Measurements from ENCODE around the gene FBH1.

Gene FBH1

DNA sequence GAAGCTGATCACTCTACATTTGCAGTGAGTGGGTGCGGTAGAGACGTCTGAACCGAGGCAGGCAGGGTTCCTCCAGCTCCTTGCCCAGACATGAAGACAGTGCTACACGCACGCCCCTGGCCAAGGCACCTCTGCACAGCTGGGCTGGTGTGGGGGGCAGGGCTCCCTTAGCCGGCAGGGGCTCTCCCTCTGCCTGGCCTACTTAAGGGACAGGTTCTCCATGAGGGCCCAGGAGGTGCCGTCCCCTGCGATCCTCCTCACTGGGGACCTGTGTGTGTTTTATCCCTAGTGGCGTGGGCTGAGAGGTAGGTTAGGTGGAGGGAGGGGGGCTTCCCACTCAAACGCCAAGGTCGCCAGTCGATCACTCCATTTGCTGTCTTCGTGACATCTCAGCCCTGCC lies 52.0 kb downstream of the FBH1 start:
- Histone ChIP-seq H3K4me3 (ENCODE audit: low read length) (no peak overlapping the region), H3F3A (ENCODE audit: control insufficient read depth, insufficient read depth) (no peaks in the 10 kb centered on the region), H3K79me2 (ENCODE audit: control insufficient read depth, low read length) (no peaks in the 10 kb centered on the region), H3K36me3 (ENCODE audit: control insufficient read depth, low read length) (peaks cover 8% of the 10 kb centered on the region), H3K27me3 (ENCODE audit: control insufficient read depth, low read length) (0 out of 2 replicates have a peak, but pooled peaks cover 4% of the 10 kb centered on the region), H4K20me1 (ENCODE audit: control insufficient read depth, insufficient read depth, low read depth, low read length) (no peaks in the 10 kb centered on the region), H3K4me1 (ENCODE audit: control insufficient read depth, low read length) (no peaks in the 10 kb centered on the region), H3K4me2 (ENCODE audit: low read length) (no peak overlapping the region), H3K9me2 (replicated peaks; ENCODE audit: control insufficient read depth, low read length) (no peaks in the 10 kb centered on the region), H3K27ac (ENCODE audit: low read depth, low read length) (no peak overlapping the region), H3K9me3 (ENCODE audit: control insufficient read depth, insufficient read depth, low read length) (no peaks in the 10 kb centered on the region)
- TF ChIP-seq EZH2phosphoT487 (IDR thresholded peaks at IDR 0.05; ENCODE audit: borderline replicate concordance, low read length), result no peak
- TF ChIP-seq, protein P1, sequence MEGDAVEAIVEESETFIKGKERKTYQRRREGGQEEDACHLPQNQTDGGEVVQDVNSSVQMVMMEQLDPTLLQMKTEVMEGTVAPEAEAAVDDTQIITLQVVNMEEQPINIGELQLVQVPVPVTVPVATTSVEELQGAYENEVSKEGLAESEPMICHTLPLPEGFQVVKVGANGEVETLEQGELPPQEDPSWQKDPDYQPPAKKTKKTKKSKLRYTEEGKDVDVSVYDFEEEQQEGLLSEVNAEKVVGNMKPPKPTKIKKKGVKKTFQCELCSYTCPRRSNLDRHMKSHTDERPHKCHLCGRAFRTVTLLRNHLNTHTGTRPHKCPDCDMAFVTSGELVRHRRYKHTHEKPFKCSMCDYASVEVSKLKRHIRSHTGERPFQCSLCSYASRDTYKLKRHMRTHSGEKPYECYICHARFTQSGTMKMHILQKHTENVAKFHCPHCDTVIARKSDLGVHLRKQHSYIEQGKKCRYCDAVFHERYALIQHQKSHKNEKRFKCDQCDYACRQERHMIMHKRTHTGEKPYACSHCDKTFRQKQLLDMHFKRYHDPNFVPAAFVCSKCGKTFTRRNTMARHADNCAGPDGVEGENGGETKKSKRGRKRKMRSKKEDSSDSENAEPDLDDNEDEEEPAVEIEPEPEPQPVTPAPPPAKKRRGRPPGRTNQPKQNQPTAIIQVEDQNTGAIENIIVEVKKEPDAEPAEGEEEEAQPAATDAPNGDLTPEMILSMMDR (IDR thresholded peaks at IDR 0.05; ENCODE audit: low read depth, low read length, poor library complexity, severe bottlenecking), result no peak

DNA sequence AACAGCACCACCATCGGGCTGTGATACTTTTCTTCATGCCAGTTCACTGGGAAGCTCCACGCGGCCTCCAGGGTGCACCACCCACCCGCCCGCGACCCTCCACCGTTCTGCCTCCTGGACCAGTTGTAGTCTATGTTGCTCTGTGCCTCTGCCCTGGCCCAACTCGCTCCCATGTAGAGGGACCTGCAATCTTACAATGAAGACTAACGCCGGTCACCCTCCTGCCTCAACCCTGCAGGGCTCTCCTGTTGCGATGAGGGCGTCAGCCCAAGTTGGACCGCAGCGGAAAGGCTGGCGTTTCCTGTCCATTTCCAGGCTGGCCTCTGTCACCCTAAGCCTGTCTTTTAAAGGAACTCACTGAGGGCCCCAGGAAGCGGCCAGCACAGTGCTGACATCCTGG lies 52.4 kb downstream of the FBH1 start:
- H3K4me3 ChIP-seq (ENCODE audit: low read length), result no peak overlapping the region
- no peak overlapping the region for H3K27ac ChIP-seq (ENCODE audit: low read depth, low read length)
- H3K4me1 ChIP-seq (ENCODE audit: control insufficient read depth, low read length), result no peaks in the 10 kb centered on the region
- 0 out of 2 replicates have a peak, but pooled peaks cover 4% of the 10 kb centered on the region for H3K27me3 ChIP-seq (ENCODE audit: control insufficient read depth, low read length)
- H3K36me3 ChIP-seq (ENCODE audit: control insufficient read depth, low read length), result peaks cover 6% of the 10 kb centered on the region
- no peak overlapping the region for H3K4me2 ChIP-seq (ENCODE audit: low read length)
- H3K9me3 ChIP-seq (ENCODE audit: control insufficient read depth, insufficient read depth, low read length), result no peaks in the 10 kb centered on the region
- TF ChIP-seq, protein P1 (IDR thresholded peaks at IDR 0.05; ENCODE audit: low read depth, low read length, poor library complexity, severe bottlenecking), result no peak
- TF ChIP-seq EZH2phosphoT487 (IDR thresholded peaks at IDR 0.05; ENCODE audit: borderline replicate concordance, low read length), result no peak
- no peaks in the 10 kb centered on the region for H3K9me2 ChIP-seq (replicated peaks; ENCODE audit: control insufficient read depth, low read length)
- H3K79me2 ChIP-seq (ENCODE audit: control insufficient read depth, low read length), result no peaks in the 10 kb centered on the region
- no peaks in the 10 kb centered on the region for H4K20me1 ChIP-seq (ENCODE audit: control insufficient read depth, insufficient read depth, low read depth, low read length)
- no peaks in the 10 kb centered on the region for H3F3A ChIP-seq (ENCODE audit: control insufficient read depth, insufficient read depth)

DNA sequence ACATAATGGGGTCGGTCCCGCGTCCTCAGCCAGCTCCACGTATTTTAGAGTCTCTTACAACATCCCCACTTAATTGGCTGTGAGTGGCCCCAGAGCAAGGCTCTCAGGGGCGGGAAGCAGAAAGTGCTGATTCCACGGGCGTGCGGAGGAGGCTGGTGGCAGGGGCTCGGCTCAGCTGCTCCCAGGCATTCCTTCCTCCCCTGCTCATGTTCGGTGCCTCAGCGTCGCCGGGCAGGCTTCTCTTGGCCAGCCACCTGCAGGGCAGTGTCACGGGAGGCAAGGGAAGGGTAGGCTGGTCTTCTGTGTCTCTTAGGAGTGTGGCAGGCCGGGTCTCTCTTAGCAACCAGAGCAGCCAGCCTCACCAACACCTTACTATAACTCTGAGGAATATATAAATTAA lies 53.5 kb downstream of the FBH1 start:
- Histone ChIP-seq H3K27me3 (ENCODE audit: control insufficient read depth, low read length) (0 out of 2 replicates have a peak, but pooled peaks cover 4% of the 10 kb centered on the region), H3K4me2 (ENCODE audit: low read length) (no peak overlapping the region)

More for the DNA sequence above, 53.5 kb downstream of the FBH1 start:
- H3K9me2 ChIP-seq (replicated peaks; ENCODE audit: control insufficient read depth, low read length), result no peaks in the 10 kb centered on the region
- H3F3A ChIP-seq (ENCODE audit: control insufficient read depth, insufficient read depth), result no peaks in the 10 kb centered on the region
- no peaks in the 10 kb centered on the region for H3K4me1 ChIP-seq (ENCODE audit: control insufficient read depth, low read length)
- H3K4me3 ChIP-seq (ENCODE audit: low read length), result no peak overlapping the region
- no peaks in the 10 kb centered on the region for H3K79me2 ChIP-seq (ENCODE audit: control insufficient read depth, low read length)
- H3K27ac ChIP-seq (ENCODE audit: low read depth, low read length), result no peak overlapping the region
- H3K9me3 ChIP-seq (ENCODE audit: control insufficient read depth, insufficient read depth, low read length), result no peaks in the 10 kb centered on the region
- H4K20me1 ChIP-seq (ENCODE audit: control insufficient read depth, insufficient read depth, low read depth, low read length), result no peaks in the 10 kb centered on the region
- TF ChIP-seq, protein P1 (IDR thresholded peaks at IDR 0.05; ENCODE audit: low read depth, low read length, poor library complexity, severe bottlenecking), result no peak
- TF ChIP-seq EZH2phosphoT487 (IDR thresholded peaks at IDR 0.05; ENCODE audit: borderline replicate concordance, low read length), result no peak
- no peaks in the 10 kb centered on the region for H3K36me3 ChIP-seq (ENCODE audit: control insufficient read depth, low read length)

Data from DOHH2 (cell line).